Activated CD4-positive, alpha-beta T cell treated with anti-CD3 and anti-CD28 coated beads, Interleukin-2, amount 50 U/mL, for 16 hours (primary cell): ENCODE measurements around the gene ABCA3.
"Not testable (repeated sequence)": the region's sequence is repeated elsewhere in the genome, so short reads cannot be mapped to it uniquely, and the experiment has no call there.

Source experiments
- DNase-seq: peaks from one replicate; pipeline ENCODE4 v3.0.0-alpha.2; 2020

Gene ABCA3

DNA sequence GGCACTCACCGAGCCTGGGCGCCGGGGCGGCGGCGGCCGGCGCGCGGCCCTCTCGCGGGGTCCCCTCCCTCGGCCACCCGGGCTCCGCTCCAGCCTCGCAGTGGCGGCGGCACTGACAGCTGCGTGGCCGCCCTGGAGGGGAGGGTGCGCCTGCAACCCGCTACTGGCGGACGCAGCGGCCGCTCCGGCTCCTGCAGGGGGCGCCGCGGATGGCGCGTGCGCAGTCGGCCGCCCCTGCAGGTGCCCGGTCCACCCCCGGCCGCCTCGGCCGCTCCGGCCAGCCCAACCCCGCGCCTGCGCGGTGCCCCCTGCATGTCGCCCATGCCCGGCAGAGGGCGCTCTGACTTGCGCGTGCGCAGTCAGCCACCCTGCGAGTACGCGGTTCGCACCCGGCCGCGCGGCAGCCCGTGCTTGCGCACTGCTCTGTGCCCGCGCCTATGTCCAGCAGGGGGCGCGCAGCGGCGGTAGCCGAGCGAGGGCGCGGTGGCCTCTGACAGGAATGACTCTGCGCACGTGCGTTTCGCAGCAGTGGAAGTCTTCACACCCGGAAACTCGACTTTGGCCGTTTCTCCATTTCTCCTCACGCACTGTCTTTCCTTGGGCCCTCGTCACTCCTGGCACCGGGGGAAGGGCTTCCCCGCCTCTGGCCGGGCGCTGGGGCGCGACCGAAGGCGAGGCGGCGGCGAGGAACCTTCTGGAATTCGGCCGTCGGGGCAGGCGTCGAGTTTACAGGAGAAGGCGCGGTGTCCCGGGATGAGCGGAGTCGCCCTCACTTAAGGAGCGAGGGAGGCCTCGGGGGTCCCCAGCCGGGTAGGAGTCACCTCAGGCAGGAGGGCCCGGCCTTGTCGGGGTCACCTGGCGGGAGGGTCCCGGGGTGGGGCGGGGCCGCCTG, at the start of gene ABCA3:
Gene ABCA3, minus strand, starts transcription at position 165 of the 892 bp plus-strand sequence. CDS start 14,262 bp downstream, outside the sequence.
- DNase-seq: peak; percentile 97

- no peak for DNase-seq
Measured at GRCh38 chr16:2388875-2389433, 48.4 kb upstream of the ABCA3 start.

- DNase-seq: no peak
Measured at GRCh38 chr16:2388139-2388874, 47.8 kb upstream of the ABCA3 start.

DNA sequence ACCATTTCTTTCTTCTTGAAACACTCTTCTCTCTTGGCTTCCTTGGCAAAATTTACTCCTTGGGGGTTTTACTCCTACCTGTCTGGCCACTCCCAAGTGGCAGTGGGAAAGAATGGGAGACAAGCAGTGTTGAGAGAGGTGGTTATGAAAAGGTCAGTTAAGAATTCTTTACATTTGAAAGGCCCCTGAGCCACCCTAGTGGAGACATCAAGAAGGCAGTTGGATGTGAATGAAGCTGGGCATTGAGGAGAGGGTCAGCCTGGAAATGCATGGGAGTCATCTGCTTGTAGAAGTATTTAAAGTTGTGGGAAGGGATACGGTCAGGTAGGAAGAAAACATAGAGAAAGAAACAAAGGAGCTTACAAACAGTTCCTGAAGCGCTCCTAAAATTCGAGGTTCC, 46.5 kb upstream of the ABCA3 start:
- DNase-seq: no peak

GRCh38 chr16:2385982-2386381, 45.5 kb upstream of the ABCA3 start:
- not testable (repeated sequence) for DNase-seq

DNA sequence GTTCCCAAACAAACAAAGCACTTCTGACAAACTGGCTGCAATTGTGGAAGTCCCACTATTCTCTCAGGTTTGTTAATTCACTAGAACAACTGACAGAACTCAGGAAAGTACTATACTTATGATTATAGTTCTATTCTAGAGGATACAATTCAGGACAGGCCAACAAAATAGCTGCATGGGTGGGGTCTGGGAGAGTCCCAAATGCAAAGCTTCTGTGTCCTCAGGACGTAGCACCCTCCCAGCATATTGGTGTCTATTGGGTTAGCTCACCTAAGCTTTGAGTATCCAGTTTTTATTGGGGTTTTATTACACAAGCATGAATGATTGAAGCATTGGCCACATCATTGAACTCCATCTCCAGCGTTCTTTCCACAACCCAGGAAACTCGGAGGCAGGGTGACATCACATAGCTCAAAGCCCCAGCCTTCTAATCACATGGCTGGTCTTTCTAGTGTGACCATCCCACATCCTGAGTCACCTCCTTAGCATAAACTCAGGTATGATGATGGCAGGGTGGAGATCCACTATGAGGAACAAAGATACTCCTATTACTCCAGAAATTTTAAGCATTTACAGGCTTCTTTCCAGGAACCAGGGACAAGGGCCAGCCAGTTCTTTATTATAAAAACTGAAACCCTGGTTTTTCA, 44.8 kb upstream of the ABCA3 start:
- DNase-seq: no peak

- no peak for DNase-seq
Measured at GRCh38 chr16:2384426-2384825, 43.9 kb upstream of the ABCA3 start.

- DNase-seq: no peak
Measured at GRCh38 chr16:2383501-2383900, 43.0 kb upstream of the ABCA3 start.

DNA sequence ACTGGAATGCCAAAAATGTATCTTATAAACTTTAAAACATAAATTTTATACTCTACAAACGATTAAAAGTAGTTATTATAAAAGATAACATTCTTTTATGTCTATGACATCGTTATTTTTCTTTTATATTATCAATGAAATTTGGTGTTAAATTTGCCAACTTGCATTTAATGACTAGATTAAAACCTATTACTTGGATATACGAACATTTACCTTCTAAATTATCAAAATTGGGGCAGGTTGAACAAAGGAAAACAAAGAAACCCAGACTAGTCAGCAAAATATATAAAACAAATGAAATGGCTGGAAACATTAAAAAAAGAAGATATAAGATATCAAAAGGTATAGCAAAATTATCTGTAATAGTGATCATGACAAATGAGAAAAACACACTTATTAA, 34.1 kb upstream of the ABCA3 start:
- DNase-seq: no peak

GRCh38 chr16:2373176-2373575, 32.6 kb upstream of the ABCA3 start:
- no peak for DNase-seq

DNA sequence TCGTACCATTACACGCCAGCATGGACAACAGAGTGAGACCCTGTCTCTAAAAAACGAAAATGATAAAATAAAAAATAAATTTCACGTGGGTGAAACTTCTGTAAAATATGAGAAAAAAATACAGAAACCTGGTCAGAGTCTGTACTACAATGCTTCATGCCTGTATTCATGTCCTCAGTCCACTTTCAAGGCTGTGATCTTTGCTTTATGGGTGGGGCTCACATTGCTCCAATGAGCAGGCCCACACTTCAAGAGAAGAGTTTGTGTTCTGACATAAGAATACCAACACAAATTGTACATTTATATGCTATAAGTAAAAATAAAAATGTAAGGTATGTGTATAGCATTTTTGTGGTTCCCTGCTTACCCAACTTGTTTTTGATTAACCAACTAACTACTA, 32.2 kb upstream of the ABCA3 start:
- DNase-seq: no peak

GRCh38 chr16:2371421-2371820, 30.9 kb upstream of the ABCA3 start:
- no peak for DNase-seq

- no peak for DNase-seq
Measured at GRCh38 chr16:2370721-2371120, 30.2 kb upstream of the ABCA3 start.

GRCh38 chr16:2366660-2367309, 26.3 kb upstream of the ABCA3 start:
- no peak for DNase-seq

- no peak for DNase-seq
Measured at GRCh38 chr16:2365397-2366294, 25.1 kb upstream of the ABCA3 start.

- DNase-seq: no peak
Measured at GRCh38 chr16:2364638-2365210, 24.2 kb upstream of the ABCA3 start.

- DNase-seq: no peak
Measured at GRCh38 chr16:2362218-2362617, 21.7 kb upstream of the ABCA3 start.

GRCh38 chr16:2361129-2361528, 20.6 kb upstream of the ABCA3 start:
- DNase-seq: no peak

GRCh38 chr16:2359919-2360318, 19.4 kb upstream of the ABCA3 start:
- DNase-seq: no peak

- no peak for DNase-seq
Measured at GRCh38 chr16:2358811-2359210, 18.3 kb upstream of the ABCA3 start.

GRCh38 chr16:2357331-2357730, 16.8 kb upstream of the ABCA3 start:
- no peak for DNase-seq
